WTC11 (cell line): ENCODE results near the gene KRT86.

ENCODE experiments used
- CREM ChIP-seq: sonication (generic); formaldehyde crosslinking; IDR thresholded peaks from 2 replicates; pipeline ENCODE4 v1.8.1; 2022; ENCODE audit warnings: mild to moderate bottlenecking, missing genetic modification reagents, moderate library complexity
- CTCF ChIP-seq: fragments of 200-600 bp; IDR thresholded peaks from 2 replicates; pipeline ENCODE4 v1.8.0; 2022; ENCODE audit warnings: antibody characterized with exemption
- ELF4 ChIP-seq: sonication (generic); formaldehyde crosslinking; IDR thresholded peaks from 2 replicates; pipeline ENCODE4 v1.8.1; 2022; ENCODE audit warnings: low read depth, mild to moderate bottlenecking, moderate library complexity, missing genetic modification reagents
- JUN ChIP-seq: sonication (generic); formaldehyde crosslinking; IDR thresholded peaks from 2 replicates; pipeline ENCODE4 v1.8.0; 2023; ENCODE audit warnings: mild to moderate bottlenecking, missing genetic modification reagents
- MAX ChIP-seq: sonication (generic); formaldehyde crosslinking; IDR thresholded peaks from 2 replicates; pipeline ENCODE4 v1.8.0; 2022; ENCODE audit warnings: mild to moderate bottlenecking, missing genetic modification reagents
- MXD4 ChIP-seq: fragments of 250-450 bp; sonication (Bioruptor Pico); IDR thresholded peaks from 2 replicates; pipeline ENCODE4 v1.8.0; 2021; ENCODE audit warnings: mild to moderate bottlenecking, moderate library complexity, borderline replicate concordance
- PRDM15 ChIP-seq: sonication (generic); formaldehyde crosslinking; IDR thresholded peaks from 2 replicates; pipeline ENCODE4 v1.8.0; 2022; ENCODE audit warnings: missing genetic modification reagents
- SP1 ChIP-seq: sonication (generic); formaldehyde crosslinking; conservative IDR thresholded peaks from 2 replicates; pipeline ENCODE4 v1.8.1; 2022; ENCODE audit warnings: missing genetic modification reagents
- TP53 ChIP-seq: sonication (generic); formaldehyde crosslinking; IDR thresholded peaks from 2 replicates; pipeline ENCODE4 v1.8.1; 2023; ENCODE audit warnings: mild to moderate bottlenecking, missing genetic modification reagents
- USF1 ChIP-seq: sonication (generic); formaldehyde crosslinking; IDR thresholded peaks from 2 replicates; pipeline ENCODE4 v1.8.0; 2022; ENCODE audit warnings: mild to moderate bottlenecking, missing genetic modification reagents
- ZBTB21 ChIP-seq: sonication (generic); formaldehyde crosslinking; IDR thresholded peaks from 2 replicates; pipeline ENCODE4 v1.8.1; 2023; ENCODE audit warnings: mild to moderate bottlenecking, missing genetic modification reagents, borderline replicate concordance
- ZNF396 ChIP-seq: fragments of 250-450 bp; sonication (Bioruptor Pico); IDR thresholded peaks from 2 replicates; pipeline ENCODE4 v1.8.0; 2021; ENCODE audit warnings: mild to moderate bottlenecking, moderate library complexity, borderline replicate concordance
- TF ChIP-seq, protein P1 (sequence below): sonication (generic); formaldehyde crosslinking; IDR thresholded peaks from 2 replicates; pipeline ENCODE4 v1.8.1; 2022; ENCODE audit warnings: low read depth, missing genetic modification reagents, borderline replicate concordance
- TF ChIP-seq, protein P2 (sequence below): fragments of 250-450 bp; sonication (Bioruptor Pico); IDR thresholded peaks from 2 replicates; pipeline ENCODE4 v1.9.0; 2021; ENCODE audit warnings: mild to moderate bottlenecking

- TF ChIP-seq MXD4 (CRISPR knock-in tag) (no peak), SP1 (CRISPR knock-in tag) (no peak), CTCF (no peak), TP53 (CRISPR knock-in tag) (no peak), ZBTB21 (no peak), MAX (CRISPR knock-in tag) (no peak), PRDM15 (no peak), ELF4 (CRISPR knock-in tag) (no peak), JUN (CRISPR knock-in tag) (no peak), CREM (CRISPR knock-in tag) (no peak), USF1 (CRISPR knock-in tag) (no peak), ZNF396 (CRISPR knock-in tag) (no peak)
- TF ChIP-seq, protein P1, sequence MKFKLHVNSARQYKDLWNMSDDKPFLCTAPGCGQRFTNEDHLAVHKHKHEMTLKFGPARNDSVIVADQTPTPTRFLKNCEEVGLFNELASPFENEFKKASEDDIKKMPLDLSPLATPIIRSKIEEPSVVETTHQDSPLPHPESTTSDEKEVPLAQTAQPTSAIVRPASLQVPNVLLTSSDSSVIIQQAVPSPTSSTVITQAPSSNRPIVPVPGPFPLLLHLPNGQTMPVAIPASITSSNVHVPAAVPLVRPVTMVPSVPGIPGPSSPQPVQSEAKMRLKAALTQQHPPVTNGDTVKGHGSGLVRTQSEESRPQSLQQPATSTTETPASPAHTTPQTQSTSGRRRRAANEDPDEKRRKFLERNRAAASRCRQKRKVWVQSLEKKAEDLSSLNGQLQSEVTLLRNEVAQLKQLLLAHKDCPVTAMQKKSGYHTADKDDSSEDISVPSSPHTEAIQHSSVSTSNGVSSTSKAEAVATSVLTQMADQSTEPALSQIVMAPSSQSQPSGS (CRISPR knock-in tag), result no peak
- TF ChIP-seq, protein P2, sequence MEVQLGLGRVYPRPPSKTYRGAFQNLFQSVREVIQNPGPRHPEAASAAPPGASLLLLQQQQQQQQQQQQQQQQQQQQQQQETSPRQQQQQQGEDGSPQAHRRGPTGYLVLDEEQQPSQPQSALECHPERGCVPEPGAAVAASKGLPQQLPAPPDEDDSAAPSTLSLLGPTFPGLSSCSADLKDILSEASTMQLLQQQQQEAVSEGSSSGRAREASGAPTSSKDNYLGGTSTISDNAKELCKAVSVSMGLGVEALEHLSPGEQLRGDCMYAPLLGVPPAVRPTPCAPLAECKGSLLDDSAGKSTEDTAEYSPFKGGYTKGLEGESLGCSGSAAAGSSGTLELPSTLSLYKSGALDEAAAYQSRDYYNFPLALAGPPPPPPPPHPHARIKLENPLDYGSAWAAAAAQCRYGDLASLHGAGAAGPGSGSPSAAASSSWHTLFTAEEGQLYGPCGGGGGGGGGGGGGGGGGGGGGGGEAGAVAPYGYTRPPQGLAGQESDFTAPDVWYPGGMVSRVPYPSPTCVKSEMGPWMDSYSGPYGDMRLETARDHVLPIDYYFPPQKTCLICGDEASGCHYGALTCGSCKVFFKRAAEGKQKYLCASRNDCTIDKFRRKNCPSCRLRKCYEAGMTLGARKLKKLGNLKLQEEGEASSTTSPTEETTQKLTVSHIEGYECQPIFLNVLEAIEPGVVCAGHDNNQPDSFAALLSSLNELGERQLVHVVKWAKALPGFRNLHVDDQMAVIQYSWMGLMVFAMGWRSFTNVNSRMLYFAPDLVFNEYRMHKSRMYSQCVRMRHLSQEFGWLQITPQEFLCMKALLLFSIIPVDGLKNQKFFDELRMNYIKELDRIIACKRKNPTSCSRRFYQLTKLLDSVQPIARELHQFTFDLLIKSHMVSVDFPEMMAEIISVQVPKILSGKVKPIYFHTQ (CRISPR knock-in tag), result no peak
Measured at GRCh38 chr12:52316701-52317100, 42.3 kb downstream of the KRT86 start.
